ENCODE data around the gene NDUFS2.

DNA sequence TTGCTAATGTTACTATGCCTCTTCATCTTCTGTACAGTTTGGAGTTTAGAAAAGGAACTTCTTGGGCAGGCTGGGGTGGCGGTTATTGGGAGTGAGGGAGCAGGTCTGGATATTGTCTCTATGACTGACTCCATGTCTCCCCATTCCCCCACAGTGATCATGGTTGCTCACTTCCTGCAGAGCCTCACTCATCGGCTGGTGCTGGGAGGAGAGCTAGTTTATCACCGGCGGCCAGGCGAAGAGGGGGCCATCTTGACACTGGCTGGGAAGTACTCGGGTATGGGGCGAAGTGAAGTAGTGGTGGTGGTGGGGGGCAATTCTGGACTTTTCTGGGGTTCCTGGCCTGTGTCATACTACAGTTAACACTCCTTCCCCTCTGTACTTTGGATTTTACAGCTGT lies 25.9 kb downstream of the NDUFS2 start:
- TF ChIP-seq, protein P1, sequence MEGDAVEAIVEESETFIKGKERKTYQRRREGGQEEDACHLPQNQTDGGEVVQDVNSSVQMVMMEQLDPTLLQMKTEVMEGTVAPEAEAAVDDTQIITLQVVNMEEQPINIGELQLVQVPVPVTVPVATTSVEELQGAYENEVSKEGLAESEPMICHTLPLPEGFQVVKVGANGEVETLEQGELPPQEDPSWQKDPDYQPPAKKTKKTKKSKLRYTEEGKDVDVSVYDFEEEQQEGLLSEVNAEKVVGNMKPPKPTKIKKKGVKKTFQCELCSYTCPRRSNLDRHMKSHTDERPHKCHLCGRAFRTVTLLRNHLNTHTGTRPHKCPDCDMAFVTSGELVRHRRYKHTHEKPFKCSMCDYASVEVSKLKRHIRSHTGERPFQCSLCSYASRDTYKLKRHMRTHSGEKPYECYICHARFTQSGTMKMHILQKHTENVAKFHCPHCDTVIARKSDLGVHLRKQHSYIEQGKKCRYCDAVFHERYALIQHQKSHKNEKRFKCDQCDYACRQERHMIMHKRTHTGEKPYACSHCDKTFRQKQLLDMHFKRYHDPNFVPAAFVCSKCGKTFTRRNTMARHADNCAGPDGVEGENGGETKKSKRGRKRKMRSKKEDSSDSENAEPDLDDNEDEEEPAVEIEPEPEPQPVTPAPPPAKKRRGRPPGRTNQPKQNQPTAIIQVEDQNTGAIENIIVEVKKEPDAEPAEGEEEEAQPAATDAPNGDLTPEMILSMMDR (IDR thresholded peaks at IDR 0.05): no peak
- no peak for TF ChIP-seq POLR2A (IDR thresholded peaks at IDR 0.05)
- TF ChIP-seq POLR2AphosphoS5 (IDR thresholded peaks at IDR 0.05): no peak

All from breast epithelium (tissue), 3 donors.